Thyroid gland (tissue), 4 donors: ENCODE data around the gene GOLT1A.

Experiments
- CTCF ChIP-seq, 6 experiments: fragments of 200-600 bp in 3 of 6; fragments of 450-650 bp in 3 of 6; sonication (generic) in 3 of 6; IDR thresholded peaks; one replicate each; pipeline ENCODE4 v1.5.1; 2016 to 2019; ENCODE audit warnings: antibody characterized with exemption in 6 of 6, mild to moderate bottlenecking in 2 of 6, inconsistent platforms in 1 of 6, moderate library complexity in 1 of 6
- POLR2A ChIP-seq, 2 donors: fragments of 450-650 bp; IDR thresholded peaks; one replicate each; pipeline ENCODE4 v1.6.1; 2017; ENCODE audit warnings: antibody characterized with exemption in 2 of 2, mild to moderate bottlenecking in 2 of 2, moderate library complexity in 1 of 2

DNA sequence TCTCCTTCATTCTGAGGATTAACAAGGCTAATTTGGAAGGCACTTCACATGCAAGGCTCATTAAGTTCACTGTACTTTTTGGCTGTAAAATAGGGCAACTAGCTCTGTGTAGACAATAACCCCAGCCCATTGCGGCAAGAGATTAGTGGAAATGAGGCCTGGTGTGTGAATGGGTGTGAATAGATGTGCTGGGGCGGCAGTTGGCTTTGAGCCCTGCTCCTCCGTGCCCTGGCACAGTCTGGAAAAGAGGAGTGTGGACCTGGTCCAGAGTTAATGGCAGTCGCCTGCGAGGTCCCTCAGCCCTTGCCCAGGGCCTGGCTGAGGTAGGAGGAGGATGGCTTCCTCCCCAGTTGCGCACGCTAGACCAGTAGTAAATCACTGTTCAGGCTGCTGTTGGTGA is 22.3 kb downstream of the GOLT1A start:
- TF ChIP-seq CTCF (IDR thresholded peaks at IDR 0.05): no peak
- TF ChIP-seq POLR2A (IDR thresholded peaks at IDR 0.05): no peak
